DND-41 (cell line): Measurements from ENCODE around the gene MECP2.

ENCODE experiments used
- ATAC-seq: fragments of 200-7000 bp; cut with Tn5 transposase; 3 replicates; pipeline ENCODE4 v1.9.1; 2021; ENCODE audit warnings: low read depth; ENCODE audit not compliant: insufficient read depth
- DNase-seq: peaks from one replicate; pipeline ENCODE4 v3.0.0-alpha.2; 2020
- H2AFZ ChIP-seq: 2 replicates; pipeline ENCODE4 v1.6.0; 2012; ENCODE audit warnings: low read depth, low read length
- H3K27ac ChIP-seq: 2 replicates; pipeline ENCODE4 v1.5.1; 2012; ENCODE audit warnings: low read length, inconsistent platforms
- H3K27me3 ChIP-seq: fragments of 200-600 bp; sonication (generic); 2 replicates; pipeline ENCODE4 v1.6.0; 2012; ENCODE audit warnings: low read length, mild to moderate bottlenecking, inconsistent platforms; ENCODE audit not compliant: insufficient read depth, poor library complexity
- H3K36me3 ChIP-seq: 2 replicates; pipeline ENCODE4 v1.5.1; 2012; ENCODE audit warnings: low read length, inconsistent platforms; ENCODE audit not compliant: insufficient read depth
- H3K4me1 ChIP-seq: 2 replicates; pipeline ENCODE4 v1.5.1; 2012; ENCODE audit warnings: mild to moderate bottlenecking, low read length; ENCODE audit not compliant: insufficient read depth
- H3K4me2 ChIP-seq: 2 replicates; pipeline ENCODE4 v1.6.0; 2012; ENCODE audit warnings: mild to moderate bottlenecking, moderate library complexity, low read length, inconsistent platforms; ENCODE audit not compliant: insufficient read depth
- H3K4me3 ChIP-seq, 2 experiments: fragments of 200-600 bp in 1 of 2; shearing (Covaris generic) in 1 of 2; 2 replicates each; pipeline ENCODE4 v1.5.1; 2012 to 2016; ENCODE audit warnings: inconsistent platforms in 2 of 2, low read length in 2 of 2, mild to moderate bottlenecking in 2 of 2, low read depth in 1 of 2, moderate library complexity in 1 of 2
- H3K79me2 ChIP-seq: 2 replicates; pipeline ENCODE4 v1.6.0; 2012; ENCODE audit warnings: low read length, inconsistent platforms; ENCODE audit not compliant: insufficient read depth
- H3K9ac ChIP-seq: 2 replicates; pipeline ENCODE4 v1.6.0; 2012; ENCODE audit warnings: low read depth, mild to moderate bottlenecking, inconsistent platforms, low read length, moderate library complexity
- H3K9me3 ChIP-seq: 2 replicates; pipeline ENCODE4 v1.5.1; 2012; ENCODE audit warnings: low read length, moderate library complexity, mild to moderate bottlenecking, inconsistent platforms; ENCODE audit not compliant: insufficient read depth, severe bottlenecking
- H4K20me1 ChIP-seq: 2 replicates; pipeline ENCODE4 v1.6.0; 2012; ENCODE audit warnings: low read length; ENCODE audit not compliant: insufficient read depth
- CTCF ChIP-seq: IDR thresholded peaks from 2 replicates; pipeline ENCODE4 v1.5.1; 2012; ENCODE audit warnings: borderline replicate concordance, low read length, moderate library complexity, mild to moderate bottlenecking; ENCODE audit not compliant: poor library complexity, severe bottlenecking; ENCODE audit errors: extremely low read depth
- EZH2 ChIP-seq: IDR thresholded peaks from 3 replicates; pipeline ENCODE4 v1.6.1; 2012; ENCODE audit warnings: borderline replicate concordance, low read depth, mild to moderate bottlenecking, moderate library complexity, low read length, inconsistent platforms; ENCODE audit not compliant: severe bottlenecking

The MECP2 gene

GRCh38 chrX:154114652-154115051 is 17.1 kb upstream of the MECP2 start:
- Histone ChIP-seq H3K4me2 (no peak overlapping the region), H3K27me3 (peaks cover 3% of the 10 kb centered on the region), H2AFZ (no peak overlapping the region), H4K20me1 (no peaks in the 10 kb centered on the region), H3K36me3 (no peaks in the 10 kb centered on the region), H3K9me3 (no peaks in the 10 kb centered on the region), H3K4me1 (no peaks in the 10 kb centered on the region), H3K9ac (no peak overlapping the region), H3K27ac (no peak overlapping the region), H3K4me3 (no peak overlapping the region), H3K79me2 (no peaks in the 10 kb centered on the region)
- TF ChIP-seq EZH2 (no peak), CTCF (no peak)
- no peak for DNase-seq
- no peak for ATAC-seq

- H3K36me3 ChIP-seq: no peaks in the 10 kb centered on the region
- ATAC-seq (no peak), DNase-seq (no peak)
- H3K4me2 ChIP-seq: no peak overlapping the region
- no peak overlapping the region for H3K9ac ChIP-seq
- H3K27me3 ChIP-seq: peaks cover 3% of the 10 kb centered on the region
- H3K4me3 ChIP-seq: no peak overlapping the region
- H4K20me1 ChIP-seq: no peaks in the 10 kb centered on the region
- no peak overlapping the region for H3K27ac ChIP-seq
- no peaks in the 10 kb centered on the region for H3K4me1 ChIP-seq
- TF ChIP-seq EZH2 (no peak), CTCF (no peak)
- no peaks in the 10 kb centered on the region for H3K79me2 ChIP-seq
- H2AFZ ChIP-seq: no peak overlapping the region
- no peaks in the 10 kb centered on the region for H3K9me3 ChIP-seq
Observed at GRCh38 chrX:154113729-154114128, 16.2 kb upstream of the MECP2 start.

- Histone ChIP-seq H3K4me3 (peak overlapping the region in 1 of 2 experiments; percentile 68; a peak in 2 of 4 replicates), H3K4me1 (peaks cover 37% of the 10 kb centered on the region), H3K27ac (peak overlapping the region; percentile 84), H3K79me2 (peaks cover 43% of the 10 kb centered on the region), H2AFZ (peak overlapping the region; percentile 96), H3K4me2 (peak overlapping the region; percentile 76), H3K9me3 (no peaks in the 10 kb centered on the region), H3K36me3 (peaks cover 8% of the 10 kb centered on the region), H3K9ac (peak overlapping the region; percentile 63), H4K20me1 (peaks cover 29% of the 10 kb centered on the region), H3K27me3 (no peaks in the 10 kb centered on the region)
- DNase-seq (no peak), ATAC-seq (no peak)
- TF ChIP-seq EZH2 (no peak), CTCF (no peak)
Observed at GRCh38 chrX:154098551-154098950, 1.0 kb upstream of the MECP2 start.

- Histone ChIP-seq H3K27me3 (no peaks in the 10 kb centered on the region), H3K4me3 (peak overlapping the region; percentile 57 to 76; a peak in 3 of 4 replicates), H3K36me3 (peaks cover 8% of the 10 kb centered on the region), H3K27ac (peak overlapping the region; percentile 80), H2AFZ (peak overlapping the region; percentile 52), H4K20me1 (peaks cover 41% of the 10 kb centered on the region), H3K4me1 (peaks cover 37% of the 10 kb centered on the region), H3K9me3 (no peaks in the 10 kb centered on the region), H3K4me2 (peak overlapping the region; percentile 92), H3K9ac (peak overlapping the region; percentile 73), H3K79me2 (peaks cover 56% of the 10 kb centered on the region)
- TF ChIP-seq CTCF: no peak
- TF ChIP-seq EZH2: no peak
- ATAC-seq (peak; percentile 64), DNase-seq (peak; percentile 80)
Observed at GRCh38 chrX:154097003-154097588, 421 bp downstream of the MECP2 start.
